Right lobe of liver (tissue), 6 donors: ENCODE measurements around the gene STX11. TPM values are rescaled to one million over a fixed set of nuclear protein-coding genes. Genes with fewer than 3 reads are reported as not detected.
A peak's percentile ranks its signal among the peaks of the same experiment; 100 is the strongest.

Source experiments
- ATAC-seq, 4 donors: fragments of 200-7000 bp; cut with Tn5 transposase; one replicate each; pipeline ENCODE4 v1.9.1; 2020; ENCODE audit warnings: mild to moderate bottlenecking in 4 of 4, moderate library complexity in 4 of 4
- DNase-seq, 3 donors: peaks; one replicate each; pipeline ENCODE4 v3.0.0-alpha.2; 2020
- H3K27ac ChIP-seq, 3 donors: fragments of 200-600 bp; one replicate each; pipeline ENCODE4 v1.8.0; 2022
- H3K27me3 ChIP-seq, 2 donors: fragments of 200-600 bp; one replicate each; pipeline ENCODE4 v1.8.0; 2022
- H3K36me3 ChIP-seq, 4 donors: fragments of 200-600 bp; sonication (generic) in 1 of 4; one replicate each; pipeline versions ENCODE4 v1.5.1 to v1.8.0; 2017 to 2022; ENCODE audit warnings: control low read depth in 1 of 4
- H3K4me1 ChIP-seq, 4 donors: fragments of 200-600 bp; sonication (generic) in 1 of 4; one replicate each; pipeline versions ENCODE4 v1.5.1 to v1.8.0; 2017 to 2022; ENCODE audit warnings: control low read depth in 1 of 4
- H3K4me3 ChIP-seq, 3 donors: fragments of 200-600 bp; one replicate each; pipeline ENCODE4 v1.8.0; 2022
- H3K9me3 ChIP-seq, 4 donors: fragments of 200-600 bp; sonication (generic) in 1 of 4; one replicate each; pipeline versions ENCODE4 v1.5.1 to v1.8.0; 2017 to 2022; ENCODE audit warnings: control low read depth in 1 of 4
- CTCF ChIP-seq, 4 donors: fragments of 200-600 bp in 3 of 4; fragments of 450-650 bp in 1 of 4; IDR thresholded peaks; one replicate each; pipeline versions ENCODE4 v1.5.1 to v1.8.0; 2016 to 2022; ENCODE audit warnings: antibody characterized with exemption in 4 of 4, mild to moderate bottlenecking in 2 of 4
- POLR2A ChIP-seq: fragments of 450-650 bp; IDR thresholded peaks from one replicate; pipeline ENCODE4 v1.6.1; 2017; ENCODE audit warnings: antibody characterized with exemption, mild to moderate bottlenecking
- WGBS: methylation state at CpG from one replicate; pipeline ENCODE4 v1.1.6; 2018; ENCODE audit warnings: low coverage, low lambda C conversion rate; ENCODE audit not compliant: insufficient coverage; ENCODE audit errors: missing lambda C conversion rate; 5-methylcytosine and 5-hydroxymethylcytosine counted together
- intact Hi-C, 2 donors: fragments of 100-400 bp; cut with DNase I; formaldehyde crosslinking; loops; one replicate each; pipeline versions ENCODE4 v1.11.2 to v1.14.1; 2022
- long read RNA-seq: library from polyadenylated mRNA; unstranded; transcript quantifications from one replicate; pipeline ENCODE4 v2.0.0, GENCODE V29; 2019
- total RNA-seq, 6 experiments: library from RNA; depleted of rRNA in 2 of 6; stranded (reverse); fragments of >200 nt in 2 of 6; fragmentation: NEBNext Ultra II Directional in 3 of 6; extraction: Animal tissue kit (Norgen Biotek cat#: 25700) in 3 of 6; gene quantifications; one replicate each; pipeline versions ENCODE4 v1.1.0 to v1.2.4, GENCODE V29; 2016 to 2023
- donor health status: DM: no; HTN: yes; CAD: no.
- donor health status: DM: no; HTN: no; CAD: no.
- donor health status: DM: no; HTN: no; CAD: no.
- donor health status: DM: no; HTN: yes; CAD: no.
- donor health status: DM: no; HTN: yes; CAD: no.

STX11 gene
- total RNA-seq: 1 to 10 TPM in 5 of 6 experiments, under 1 TPM in 1; 0.86 to 7.4 (median 4.1) TPM
- long read RNA-seq, partial matches to known transcripts: 0 of 1 reads
- long read RNA-seq, other reads (novel, unspliced or antisense): 0 of 1 reads

GRCh38 chr6:144149894-144150709 lies at the start of gene STX11:
Gene STX11 (plus strand): TSS chr6:144150517. CDS start chr6:144186628, 36,111 bp downstream.
- DNase-seq (peak; percentile 74 to 88 (median 86)), ATAC-seq (peak; percentile 84 to 92 (median 88))
- intact Hi-C loops: no loop called here
- WGBS: 5% methylated on average over 7 of the region's 93 CpGs
- Histone ChIP-seq H3K27ac (peak within 1 kb of the TSS; percentile 68 to 78 (median 74)), H3K9me3 (no peaks in the 10 kb centered on the region), H3K27me3 (no peaks in the 10 kb centered on the region), H3K4me3 (peak within 1 kb of the TSS; percentile 63 to 76 (median 73)), H3K4me1 (peaks cover 0 to 8% (median 0%) of the 10 kb centered on the region in 4 donors), H3K36me3 (no peaks in the 10 kb centered on the region)
- TF ChIP-seq CTCF (IDR thresholded peaks at IDR 0.05) (no peak), POLR2A (peak; percentile 81)

GRCh38 chr6:144103026-144103563 lies 47.2 kb upstream of the STX11 start:
- WGBS: 81% methylated on average over 3 of the region's 4 CpGs

GRCh38 chr6:144104488-144104887 lies 45.8 kb upstream of the STX11 start:
- intact Hi-C loops: loop anchor here in 1 of 2 donors (10.0 kb wide), 1 partner anchor 130 kb away; no protein-coding TSS in a partner anchor
- 42% methylated on average over 4 of the region's 4 CpGs for WGBS

More at GRCh38 chr6:144103026-144103563, 47.2 kb upstream of the STX11 start:
- H3K27me3 ChIP-seq: no peaks in the 10 kb centered on the region
- H3K4me3 ChIP-seq: no peak overlapping the region
- no peak for TF ChIP-seq CTCF (IDR thresholded peaks at IDR 0.05)
- TF ChIP-seq POLR2A: no peak
- intact Hi-C loops: loop anchor here in 1 of 2 donors (10.0 kb wide), 1 partner anchor 132 kb away; no protein-coding TSS in a partner anchor
- ATAC-seq (no peak), DNase-seq (no peak)
- H3K4me1 ChIP-seq: no peaks in the 10 kb centered on the region
- no peak overlapping the region for H3K27ac ChIP-seq
- no peaks in the 10 kb centered on the region for H3K9me3 ChIP-seq
- no peaks in the 10 kb centered on the region for H3K36me3 ChIP-seq

More at GRCh38 chr6:144104488-144104887, 45.8 kb upstream of the STX11 start:
- H3K4me3 ChIP-seq: no peak overlapping the region
- H3K9me3 ChIP-seq: no peaks in the 10 kb centered on the region
- H3K4me1 ChIP-seq: no peaks in the 10 kb centered on the region
- TF ChIP-seq POLR2A (no peak), CTCF (IDR thresholded peaks at IDR 0.05) (no peak)
- no peaks in the 10 kb centered on the region for H3K27me3 ChIP-seq
- no peak overlapping the region for H3K27ac ChIP-seq
- DNase-seq (no peak), ATAC-seq (no peak)
- no peaks in the 10 kb centered on the region for H3K36me3 ChIP-seq
